Measurements from ENCODE around the gene LRRC72. TPM values are rescaled to one million over a fixed set of nuclear protein-coding genes. Genes with fewer than 3 reads are reported as not detected.
A peak's percentile ranks its signal among the peaks of the same experiment; 100 is the strongest.

The LRRC72 gene
- total and polyA plus RNA-seq, 9 of the 15 experiments (the other 6 are each of a cell fraction or from before 2014, with no cell fraction given), result 0.10 TPM; not detected in 8

DNA sequence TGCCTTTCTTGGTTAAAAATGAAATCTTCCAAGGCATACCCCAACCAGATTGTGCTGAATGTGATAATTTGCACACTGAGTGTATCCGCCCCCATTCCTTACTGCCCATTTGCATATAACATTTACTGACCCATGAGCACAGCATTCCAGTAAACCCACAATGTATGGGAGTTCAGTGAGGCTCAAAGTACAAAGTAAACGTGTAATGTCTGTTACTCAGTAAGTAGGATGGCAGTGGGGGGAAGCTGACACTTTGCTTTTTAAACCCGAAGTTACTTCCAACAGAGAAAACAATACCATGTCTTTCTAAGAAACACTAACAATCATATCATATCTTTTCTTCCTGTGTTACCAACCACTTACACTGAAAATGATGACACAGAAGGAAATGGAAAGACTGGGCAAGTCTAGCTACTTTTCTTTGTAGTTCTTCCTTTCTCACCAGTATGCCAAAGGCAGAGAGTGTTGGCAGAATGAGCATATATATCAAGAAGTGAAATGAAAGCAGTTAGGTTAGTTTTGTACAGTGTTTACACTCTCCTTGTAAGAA lies 34.0 kb upstream of the LRRC72 start (continued):
- TF ChIP-seq, protein P1, sequence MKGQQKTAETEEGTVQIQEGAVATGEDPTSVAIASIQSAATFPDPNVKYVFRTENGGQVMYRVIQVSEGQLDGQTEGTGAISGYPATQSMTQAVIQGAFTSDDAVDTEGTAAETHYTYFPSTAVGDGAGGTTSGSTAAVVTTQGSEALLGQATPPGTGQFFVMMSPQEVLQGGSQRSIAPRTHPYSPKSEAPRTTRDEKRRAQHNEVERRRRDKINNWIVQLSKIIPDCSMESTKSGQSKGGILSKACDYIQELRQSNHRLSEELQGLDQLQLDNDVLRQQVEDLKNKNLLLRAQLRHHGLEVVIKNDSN (CRISPR knock-in tag; IDR thresholded peaks at IDR 0.05), result no peak
- TF ChIP-seq, protein P2, sequence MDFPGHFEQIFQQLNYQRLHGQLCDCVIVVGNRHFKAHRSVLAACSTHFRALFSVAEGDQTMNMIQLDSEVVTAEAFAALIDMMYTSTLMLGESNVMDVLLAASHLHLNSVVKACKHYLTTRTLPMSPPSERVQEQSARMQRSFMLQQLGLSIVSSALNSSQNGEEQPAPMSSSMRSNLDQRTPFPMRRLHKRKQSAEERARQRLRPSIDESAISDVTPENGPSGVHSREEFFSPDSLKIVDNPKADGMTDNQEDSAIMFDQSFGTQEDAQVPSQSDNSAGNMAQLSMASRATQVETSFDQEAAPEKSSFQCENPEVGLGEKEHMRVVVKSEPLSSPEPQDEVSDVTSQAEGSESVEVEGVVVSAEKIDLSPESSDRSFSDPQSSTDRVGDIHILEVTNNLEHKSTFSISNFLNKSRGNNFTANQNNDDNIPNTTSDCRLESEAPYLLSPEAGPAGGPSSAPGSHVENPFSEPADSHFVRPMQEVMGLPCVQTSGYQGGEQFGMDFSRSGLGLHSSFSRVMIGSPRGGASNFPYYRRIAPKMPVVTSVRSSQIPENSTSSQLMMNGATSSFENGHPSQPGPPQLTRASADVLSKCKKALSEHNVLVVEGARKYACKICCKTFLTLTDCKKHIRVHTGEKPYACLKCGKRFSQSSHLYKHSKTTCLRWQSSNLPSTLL (IDR thresholded peaks at IDR 0.05), result no peak
- TF ChIP-seq STAT6 (CRISPR knock-in tag; IDR thresholded peaks at IDR 0.05), result no peak
- TF ChIP-seq HDAC8 (tag; IDR thresholded peaks at IDR 0.05), result no peak
- no peak for TF ChIP-seq CHD2 (IDR thresholded peaks at IDR 0.05; ENCODE audit: low read depth, low read length)
- no peak for TF ChIP-seq ZNF324 (CRISPR knock-in tag; IDR thresholded peaks at IDR 0.05)
- no peak for TF ChIP-seq GTF3C2 (IDR thresholded peaks at IDR 0.05; ENCODE audit: borderline replicate concordance, extremely low read depth, insufficient read length)
- TF ChIP-seq ZNF354B (CRISPR knock-in tag; IDR thresholded peaks at IDR 0.05), result no peak
- peak; percentile 46; the same call in 1 of the 2 replicates for TF ChIP-seq ESRRA (IDR thresholded peaks at IDR 0.05; ENCODE audit: borderline replicate concordance, low read depth)
- peak; percentile 54 for TF ChIP-seq EP400 (IDR thresholded peaks at IDR 0.05)
- no peak for TF ChIP-seq XRCC4 (IDR thresholded peaks at IDR 0.05; ENCODE audit: extremely low read depth, insufficient read depth, insufficient read length)
- no peak for TF ChIP-seq RBM34 (IDR thresholded peaks at IDR 0.05; ENCODE audit: borderline replicate concordance, insufficient read depth, low read length)
- peak; percentile 34; the same call in 1 of the 2 replicates for TF ChIP-seq L3MBTL2 (IDR thresholded peaks at IDR 0.05)
- no peak for TF ChIP-seq TCF7L2 (IDR thresholded peaks at IDR 0.05; ENCODE audit: low read depth, low read length)
- TF ChIP-seq GATA2 (CRISPR knock-in tag; IDR thresholded peaks at IDR 0.05), result no peak
- TF ChIP-seq, protein P3, sequence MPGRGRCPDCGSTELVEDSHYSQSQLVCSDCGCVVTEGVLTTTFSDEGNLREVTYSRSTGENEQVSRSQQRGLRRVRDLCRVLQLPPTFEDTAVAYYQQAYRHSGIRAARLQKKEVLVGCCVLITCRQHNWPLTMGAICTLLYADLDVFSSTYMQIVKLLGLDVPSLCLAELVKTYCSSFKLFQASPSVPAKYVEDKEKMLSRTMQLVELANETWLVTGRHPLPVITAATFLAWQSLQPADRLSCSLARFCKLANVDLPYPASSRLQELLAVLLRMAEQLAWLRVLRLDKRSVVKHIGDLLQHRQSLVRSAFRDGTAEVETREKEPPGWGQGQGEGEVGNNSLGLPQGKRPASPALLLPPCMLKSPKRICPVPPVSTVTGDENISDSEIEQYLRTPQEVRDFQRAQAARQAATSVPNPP (IDR thresholded peaks at IDR 0.05; ENCODE audit: borderline replicate concordance, insufficient read depth, insufficient read length), result no peak
- TF ChIP-seq NBN (IDR thresholded peaks at IDR 0.05; ENCODE audit: low read depth), result peak; percentile 86; the same call in 1 of the 2 replicates
